GM18951 (cell line): ENCODE results near the gene POLR2E.

Experiments
- POLR2A ChIP-seq: IDR thresholded peaks from 4 replicates; pipeline ENCODE4 v1.6.1; 2011; ENCODE audit warnings: mild to moderate bottlenecking; ENCODE audit not compliant: insufficient read length, insufficient read depth; ENCODE audit errors: extremely low read depth
- in situ Hi-C: fragments of 300-500 bp; cut with MboI; formaldehyde crosslinking; loops from one replicate; pipeline ENCODE4 v1.12.0; 2022; ENCODE audit warnings: low sequenced_read_pairs, mixed read lengths, inconsistent platforms; ENCODE audit not compliant: unreplicated experiment

The POLR2E gene

DNA sequence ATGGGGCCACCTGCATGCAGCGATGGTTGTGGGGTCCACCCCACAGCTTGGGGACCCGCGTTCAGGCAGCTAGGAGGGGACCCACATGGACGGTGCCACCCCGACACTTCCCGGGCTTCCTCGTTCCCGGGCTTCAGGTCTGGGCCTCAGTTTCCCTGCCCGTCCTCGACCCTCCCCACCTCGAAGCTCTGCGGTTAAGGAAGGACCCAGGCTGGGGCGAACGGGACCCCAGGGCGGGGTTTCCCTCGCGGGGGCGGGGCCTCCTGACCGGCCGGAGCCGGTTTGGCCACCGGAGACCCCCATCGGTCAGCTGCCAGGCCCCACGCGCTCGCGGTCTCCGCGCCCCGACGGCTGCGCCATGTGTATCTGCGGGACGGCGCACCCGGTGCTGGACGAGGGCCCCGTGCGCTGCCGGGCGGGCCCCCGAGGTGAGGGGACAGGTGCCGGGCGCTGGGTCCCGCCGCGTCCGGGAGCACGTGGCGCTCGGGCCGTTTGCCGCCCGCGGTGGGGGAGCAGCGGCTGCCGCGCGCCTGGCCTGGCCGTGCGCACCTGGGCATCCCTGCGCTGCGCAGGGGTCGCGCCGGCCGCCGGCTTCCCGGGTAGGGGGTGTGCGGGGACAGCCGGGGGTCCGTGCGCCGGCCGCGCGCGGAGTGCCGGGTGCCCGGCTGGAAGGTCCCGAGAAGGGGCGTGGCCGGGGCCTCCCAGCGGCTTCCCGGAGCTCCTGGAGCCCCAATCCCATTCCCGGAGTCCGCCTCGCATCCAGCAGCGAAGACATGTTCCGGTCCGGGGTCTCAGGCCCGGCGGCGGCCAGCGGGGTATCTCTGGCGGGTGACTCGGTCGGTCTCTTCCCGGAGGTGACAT is 24.0 kb downstream of the POLR2E start:
- in situ Hi-C loops = no loop called here
- no peak for TF ChIP-seq POLR2A

DNA sequence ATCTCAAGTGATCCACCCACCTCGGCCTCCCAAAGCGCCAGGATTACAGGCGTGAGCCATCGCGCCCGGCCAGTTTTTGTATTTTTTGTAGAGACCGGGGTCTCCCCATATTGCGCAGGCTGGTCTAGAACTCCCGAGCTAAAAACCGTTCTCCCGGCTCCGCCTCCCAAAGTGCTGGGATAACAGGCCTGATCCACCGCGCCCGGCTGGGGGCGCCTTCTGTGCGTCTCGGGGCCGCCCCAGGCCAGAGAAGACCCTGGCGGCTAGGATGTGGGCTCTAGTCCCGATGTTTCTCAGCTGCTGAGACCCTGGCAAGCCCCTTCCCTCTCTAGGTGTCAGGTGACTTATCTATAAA is 24.6 kb downstream of the POLR2E start:
- in situ Hi-C loops = no loop called here
- TF ChIP-seq POLR2A = no peak

GRCh38 chr19:1069009-1069779 is 26.0 kb downstream of the POLR2E start:
- in situ Hi-C loops = no loop called here
- peak; percentile 51 for TF ChIP-seq POLR2A

DNA sequence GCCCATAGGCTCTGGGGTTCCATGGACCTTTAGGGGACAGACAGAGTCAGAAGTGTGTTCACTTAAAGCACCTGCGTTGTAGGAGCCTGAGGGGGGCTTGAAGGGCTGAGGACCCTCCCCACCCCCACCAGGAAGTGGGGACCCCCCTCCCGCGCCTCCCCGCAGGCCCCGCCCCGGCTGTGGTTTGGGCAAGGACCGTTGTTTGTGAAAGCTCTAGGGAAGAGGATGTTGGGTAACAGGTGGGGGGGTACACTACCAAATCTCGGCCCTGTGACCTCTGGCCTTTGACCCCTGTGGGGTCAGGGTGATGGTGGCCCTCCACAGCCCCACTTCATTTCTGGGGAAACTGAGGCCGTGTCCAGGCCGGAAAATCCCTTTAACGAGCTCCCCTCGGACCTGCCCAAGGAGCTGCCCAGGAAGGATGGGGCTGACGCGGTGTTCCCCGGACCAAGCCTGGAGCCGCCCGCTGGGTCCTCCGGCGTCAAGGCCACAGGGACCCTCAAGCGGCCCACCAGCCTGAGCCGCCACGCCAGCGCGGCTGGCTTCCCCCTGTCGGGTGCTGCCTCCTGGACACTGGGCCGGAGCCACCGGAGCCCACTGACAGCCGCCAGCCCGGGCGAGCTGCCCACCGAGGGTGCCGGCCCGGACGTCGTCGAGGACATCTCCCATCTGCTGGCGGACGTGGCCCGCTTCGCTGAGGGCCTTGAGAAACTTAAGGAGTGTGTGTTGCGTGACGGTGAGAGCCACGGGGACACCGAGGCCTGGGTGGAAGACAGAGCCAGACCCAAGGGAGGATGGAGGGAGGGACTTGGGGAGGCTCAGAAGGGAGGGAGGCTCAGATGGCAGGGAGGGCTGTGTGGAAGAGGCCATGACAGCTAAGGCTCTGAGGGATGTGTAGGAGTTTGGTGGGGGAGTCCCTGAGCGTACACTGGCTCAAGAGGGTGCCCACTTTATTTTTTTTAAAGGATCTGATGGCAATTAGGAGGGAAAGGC is 26.9 kb downstream of the POLR2E start:
- TF ChIP-seq POLR2A = no peak
- in situ Hi-C loops = no loop called here

GRCh38 chr19:1067341-1067957 is 27.7 kb downstream of the POLR2E start:
- in situ Hi-C loops = no loop called here
- peak; percentile 11 for TF ChIP-seq POLR2A

DNA sequence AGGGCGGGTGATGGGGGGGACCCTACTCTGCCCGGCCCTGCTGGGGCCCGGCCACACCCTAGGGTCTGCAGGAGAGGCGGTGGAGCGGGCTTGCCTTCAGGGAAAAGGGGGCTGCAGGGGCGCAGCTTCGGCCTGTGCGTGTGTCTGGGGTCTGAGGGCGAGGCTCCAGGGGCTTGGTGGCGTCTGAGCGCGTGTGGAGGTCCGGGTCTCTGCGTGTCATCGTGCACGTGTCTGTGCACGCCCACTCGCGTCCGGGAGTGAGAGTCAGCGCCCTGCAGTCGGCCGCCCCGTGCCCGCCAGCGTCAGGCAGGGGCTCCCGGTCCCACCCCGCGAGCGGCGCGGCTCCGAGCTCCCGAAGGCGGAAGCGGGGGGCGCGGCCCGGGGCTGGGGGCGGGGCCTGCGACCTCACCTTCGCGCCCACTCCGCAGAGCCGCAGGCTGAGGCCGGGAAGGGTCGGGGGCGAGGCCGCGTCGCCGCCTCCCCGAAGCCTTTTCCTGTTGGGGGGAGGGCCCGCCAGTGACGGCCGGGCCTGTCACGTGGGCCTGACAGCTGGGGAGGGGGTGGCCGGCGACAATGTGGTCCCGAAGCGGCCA is 28.3 kb downstream of the POLR2E start, which contains the start of gene ARHGAP45:
Gene ARHGAP45, plus strand, starts transcription at position 420 of the 593 bp plus-strand sequence. CDS start 239 bp downstream, outside the sequence.
- in situ Hi-C loops = no loop called here
- peak; percentile 42 for TF ChIP-seq POLR2A

DNA sequence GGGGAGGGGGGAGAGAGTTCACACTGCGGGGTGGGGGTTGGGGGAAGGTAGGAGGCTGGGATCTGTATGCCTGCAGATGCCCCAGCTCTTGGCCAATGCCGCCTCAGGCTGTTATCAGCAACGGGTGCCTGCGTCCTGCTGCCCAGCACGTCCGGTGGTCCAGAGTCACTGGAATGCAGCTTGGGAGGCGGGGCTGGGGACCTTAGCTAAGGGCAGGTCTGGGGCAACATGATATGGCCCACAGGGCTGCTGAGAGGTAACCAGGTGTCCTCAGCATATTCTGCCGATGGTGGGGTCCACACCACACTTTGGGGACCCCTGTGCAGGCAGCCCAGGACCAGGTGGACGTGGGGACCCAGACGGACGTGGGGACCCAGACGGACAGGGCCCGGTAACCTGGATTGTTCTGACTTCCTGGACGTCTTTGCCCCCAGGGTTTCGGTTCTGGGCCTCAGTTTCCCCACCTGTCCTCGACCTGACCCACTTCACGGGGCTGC is 28.9 kb downstream of the POLR2E start:
- in situ Hi-C loops = no loop called here
- no peak for TF ChIP-seq POLR2A

GRCh38 chr19:1065606-1066109 is 29.5 kb downstream of the POLR2E start:
- no peak for TF ChIP-seq POLR2A
- in situ Hi-C loops = no loop called here

DNA sequence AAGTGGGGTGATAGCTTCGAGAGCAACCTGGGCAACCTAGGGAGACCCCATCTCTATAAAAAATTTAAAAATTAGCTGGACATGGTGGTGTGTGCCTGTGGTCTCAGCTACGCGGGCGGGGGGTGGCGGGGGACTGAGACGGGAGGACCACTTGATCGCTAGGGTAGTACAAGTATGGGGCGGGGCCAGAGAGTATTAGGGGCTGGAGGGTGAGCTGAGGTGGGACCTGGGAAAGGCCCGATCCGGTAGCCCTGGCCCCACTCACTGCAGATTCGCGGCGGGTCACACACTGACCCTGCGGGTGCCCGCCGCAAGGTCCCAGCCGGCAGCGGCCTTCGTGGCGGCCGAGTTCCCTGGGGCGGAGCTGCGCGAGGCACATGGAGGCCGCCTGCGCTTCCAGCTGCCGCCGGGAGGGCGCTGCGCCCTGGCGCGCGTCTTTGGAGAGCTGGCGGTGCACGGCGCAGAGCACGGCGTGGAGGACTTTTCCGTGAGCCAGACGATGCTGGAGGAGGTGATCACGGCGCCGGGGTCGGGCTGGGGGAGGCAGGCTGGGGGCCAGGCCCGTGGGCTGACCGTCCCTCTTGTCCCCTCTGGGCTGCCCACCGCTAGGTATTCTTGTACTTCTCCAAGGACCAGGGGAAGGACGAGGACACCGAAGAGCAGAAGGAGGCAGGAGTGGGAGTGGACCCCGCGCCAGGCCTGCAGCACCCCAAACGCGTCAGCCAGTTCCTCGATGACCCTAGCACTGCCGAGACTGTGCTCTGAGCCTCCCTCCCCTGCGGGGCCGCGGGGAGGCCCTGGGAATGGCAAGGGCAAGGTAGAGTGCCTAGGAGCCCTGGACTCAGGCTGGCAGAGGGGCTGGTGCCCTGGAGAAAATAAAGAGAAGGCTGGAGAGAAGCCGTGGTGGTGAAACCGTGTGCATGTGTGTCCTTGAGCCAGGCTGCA is 30.2 kb downstream of the POLR2E start:
- no peak for TF ChIP-seq POLR2A
- in situ Hi-C loops = no loop called here

GRCh38 chr19:1063909-1064660 is 31.1 kb downstream of the POLR2E start:
- in situ Hi-C loops = no loop called here
- no peak for TF ChIP-seq POLR2A
